Natural killer cell (primary cell): ENCODE measurements around the gene CDH18. TPM values are rescaled to one million over a fixed set of nuclear protein-coding genes. Genes with fewer than 3 reads are reported as not detected.

Experiments used
- ATAC-seq, 3 donors: fragments of 150-1000 bp in 2 of 3; fragments of 200-7000 bp in 1 of 3; cut with Tn5 transposase; 1 replicate in 1 of 3; 2 replicates in 2 of 3; pipeline ENCODE4 v1.10.0; 2021; ENCODE audit warnings: mild to moderate bottlenecking in 2 of 3, moderate library complexity in 2 of 3
- DNase-seq, 2 donors: peaks; one replicate each; pipeline versions ENCODE4 v3.0.0 to v3.0.0-alpha.2; 2013 to 2021; ENCODE audit warnings: mixed read lengths in 1 of 2
- H3K27ac ChIP-seq: one replicate; pipeline ENCODE4 v1.5.1; 2013; ENCODE audit warnings: mild to moderate bottlenecking, low read length
- H3K27me3 ChIP-seq: one replicate; pipeline ENCODE4 v1.6.1; 2013; ENCODE audit warnings: low read length; ENCODE audit not compliant: control insufficient read depth, insufficient read depth
- H3K36me3 ChIP-seq: one replicate; pipeline ENCODE4 v1.6.1; 2013; ENCODE audit warnings: low read length; ENCODE audit not compliant: control insufficient read depth, insufficient read depth
- H3K4me1 ChIP-seq: one replicate; pipeline ENCODE4 v1.6.1; 2013; ENCODE audit warnings: low read length; ENCODE audit not compliant: control insufficient read depth, insufficient read depth
- H3K4me3 ChIP-seq: one replicate; pipeline ENCODE4 v1.5.1; 2013; ENCODE audit warnings: low read length
- H3K9me3 ChIP-seq: one replicate; pipeline ENCODE4 v1.6.1; 2013; ENCODE audit warnings: low read length; ENCODE audit not compliant: control insufficient read depth, insufficient read depth
- H3K27ac Mint-ChIP-seq, 2 donors: one replicate each; pipeline ENCODE4 v1.8.0; 2022; ENCODE audit warnings: mild to moderate bottlenecking in 2 of 2, mixed read lengths in 2 of 2, moderate library complexity in 1 of 2
- H3K27me3 Mint-ChIP-seq, 2 donors: one replicate each; pipeline ENCODE4 v1.8.0; 2022; ENCODE audit warnings: low read depth in 2 of 2, mixed read lengths in 2 of 2
- H3K36me3 Mint-ChIP-seq: one replicate; pipeline ENCODE4 v1.8.0; 2022; ENCODE audit warnings: mixed read lengths
- H3K4me1 Mint-ChIP-seq, 2 donors: one replicate each; pipeline ENCODE4 v1.8.0; 2022; ENCODE audit warnings: mixed read lengths in 2 of 2
- H3K4me3 Mint-ChIP-seq: one replicate; pipeline ENCODE4 v1.8.0; 2022; ENCODE audit warnings: mild to moderate bottlenecking, moderate library complexity, mixed read lengths
- H3K9me3 Mint-ChIP-seq, 2 donors: one replicate each; pipeline ENCODE4 v1.8.0; 2022; ENCODE audit warnings: mixed read lengths in 2 of 2
- CTCF ChIP-seq: fragments of 200-600 bp; IDR thresholded peaks from one replicate; pipeline ENCODE4 v1.8.0; 2022; ENCODE audit warnings: antibody characterized with exemption
- WGBS: methylation state at CpG from one replicate; pipeline ENCODE4 v1.1.7; 2013; ENCODE audit warnings: missing lambda C conversion rate; ENCODE audit not compliant: insufficient coverage; 5-methylcytosine and 5-hydroxymethylcytosine counted together
- intact Hi-C: fragments of 100-400 bp; cut with micrococcal nuclease; formaldehyde crosslinking; loops from one replicate; pipeline ENCODE4 v1.14.2; 2022
- total RNA-seq, 4 donors: library from RNA; stranded (reverse); fragments of 120-200 nt in 1 of 4; gene quantifications; one replicate each; pipeline versions ENCODE4 v1.2.3 to v1.2.4, GENCODE V29; 2013 to 2022

CDH18 gene
- total RNA-seq, 3 donors from 2014 or later (not counting 1 experiment from before 2014, with no cell fraction given) = not detected

DNA sequence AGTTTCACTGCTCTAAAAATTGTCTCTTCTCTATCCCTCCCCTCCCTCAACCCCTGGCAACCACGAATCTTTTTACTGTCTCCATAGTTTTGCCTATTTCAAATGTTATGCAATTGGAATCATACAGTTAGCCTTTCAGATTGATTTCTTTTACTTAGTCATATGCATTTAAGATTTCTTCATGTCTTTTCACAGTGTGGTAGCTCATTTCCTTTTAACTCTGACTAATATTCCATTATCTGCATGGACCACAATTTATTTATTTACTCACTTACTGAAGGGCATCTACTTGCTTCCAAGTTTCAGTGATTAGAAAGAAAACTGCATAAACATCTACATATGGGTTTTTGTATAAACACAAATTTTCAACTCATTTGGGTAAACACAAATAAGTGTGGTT is 372.3 kb downstream of the CDH18 start:
- DNase-seq (no peak), ATAC-seq (no peak)
- H3K36me3 ChIP-seq = no peaks in the 10 kb centered on the region
- Mint-ChIP-seq H3K4me3 (no peak overlapping the region), H3K36me3 (no peaks in the 10 kb centered on the region), H3K27me3 (no peaks in the 10 kb centered on the region), H3K4me1 (no peaks in the 10 kb centered on the region), H3K27ac (no peak overlapping the region), H3K9me3 (peaks cover 8 to 10% of the 10 kb centered on the region in 2 donors)
- H3K27me3 ChIP-seq = no peaks in the 10 kb centered on the region
- H3K9me3 ChIP-seq = no peaks in the 10 kb centered on the region
- intact Hi-C loops = no loop called here
- WGBS = 48% methylated on average over 1 of the region's 1 CpG
- no peaks in the 10 kb centered on the region for H3K4me1 ChIP-seq
- no peak for TF ChIP-seq CTCF
- H3K4me3 ChIP-seq = no peak overlapping the region
- no peak overlapping the region for H3K27ac ChIP-seq

GRCh38 chr5:19615071-19615470 is 372.9 kb downstream of the CDH18 start:
- Histone ChIP-seq H3K9me3 (no peaks in the 10 kb centered on the region), H3K36me3 (no peaks in the 10 kb centered on the region), H3K4me3 (no peak overlapping the region), H3K27me3 (no peaks in the 10 kb centered on the region), H3K27ac (no peak overlapping the region), H3K4me1 (no peaks in the 10 kb centered on the region)
- intact Hi-C loops = no loop called here
- no peaks in the 10 kb centered on the region for H3K27me3 Mint-ChIP-seq
- H3K4me1 Mint-ChIP-seq = no peaks in the 10 kb centered on the region
- WGBS = 47% methylated on average over 3 of the region's 4 CpGs
- ATAC-seq = no peak
- no peak overlapping the region for H3K4me3 Mint-ChIP-seq
- no peak overlapping the region for H3K27ac Mint-ChIP-seq
- no peak for DNase-seq
- no peaks in the 10 kb centered on the region for H3K36me3 Mint-ChIP-seq
- TF ChIP-seq CTCF = no peak
- H3K9me3 Mint-ChIP-seq = peaks cover 6 to 7% of the 10 kb centered on the region in 2 donors

GRCh38 chr5:19608444-19609002 is 379.5 kb downstream of the CDH18 start:
- no peak overlapping the region for H3K4me3 ChIP-seq
- no peaks in the 10 kb centered on the region for H3K27me3 ChIP-seq
- ATAC-seq (no peak), DNase-seq (no peak)
- no peak for TF ChIP-seq CTCF
- Mint-ChIP-seq H3K4me1 (no peaks in the 10 kb centered on the region), H3K27me3 (no peaks in the 10 kb centered on the region), H3K4me3 (no peak overlapping the region), H3K27ac (no peak overlapping the region), H3K36me3 (no peaks in the 10 kb centered on the region), H3K9me3 (peaks cover 8% of the 10 kb centered on the region in 2 donors)
- H3K36me3 ChIP-seq = no peaks in the 10 kb centered on the region
- H3K4me1 ChIP-seq = no peaks in the 10 kb centered on the region
- no peak overlapping the region for H3K27ac ChIP-seq
- H3K9me3 ChIP-seq = no peaks in the 10 kb centered on the region
- WGBS = 43% methylated on average over 1 of the region's 1 CpG
- intact Hi-C loops = no loop called here

GRCh38 chr5:19605846-19606407 is 382.1 kb downstream of the CDH18 start:
- peaks cover 8 to 9% of the 10 kb centered on the region in 2 donors for H3K9me3 Mint-ChIP-seq
- H3K4me1 Mint-ChIP-seq = no peaks in the 10 kb centered on the region
- 87% methylated on average over 3 of the region's 3 CpGs for WGBS
- Histone ChIP-seq H3K9me3 (no peaks in the 10 kb centered on the region), H3K27ac (no peak overlapping the region), H3K4me3 (no peak overlapping the region), H3K27me3 (no peaks in the 10 kb centered on the region), H3K4me1 (no peaks in the 10 kb centered on the region), H3K36me3 (no peaks in the 10 kb centered on the region)
- DNase-seq = no peak
- intact Hi-C loops = no loop called here
- no peak for ATAC-seq
- no peaks in the 10 kb centered on the region for H3K27me3 Mint-ChIP-seq
- no peaks in the 10 kb centered on the region for H3K36me3 Mint-ChIP-seq
- no peak overlapping the region for H3K4me3 Mint-ChIP-seq
- TF ChIP-seq CTCF = no peak
- no peak overlapping the region for H3K27ac Mint-ChIP-seq
